MM.1S (cell line): ENCODE results near the gene NR2C2.

Source experiments
- EZH2 ChIP-seq: fragments of 300-600 bp; sonication (generic); optimal IDR thresholded peaks from 2 replicates; pipeline ENCODE3; 2017; ENCODE audit warnings: low read depth, mild to moderate bottlenecking, antibody characterized with exemption, low read length, mixed read lengths
- EZH2phosphoT487 ChIP-seq: fragments of 300-600 bp; sonication (generic); IDR thresholded peaks from 2 replicates; pipeline ENCODE4 v1.6.1; 2018; ENCODE audit warnings: antibody characterized with exemption, low read length
- TF ChIP-seq, protein P1 (sequence below): fragments of 300-600 bp; sonication (generic); IDR thresholded peaks from 2 replicates; pipeline ENCODE4 v1.5.1; 2016; ENCODE audit warnings: antibody characterized with exemption, low read length, mixed read lengths

DNA sequence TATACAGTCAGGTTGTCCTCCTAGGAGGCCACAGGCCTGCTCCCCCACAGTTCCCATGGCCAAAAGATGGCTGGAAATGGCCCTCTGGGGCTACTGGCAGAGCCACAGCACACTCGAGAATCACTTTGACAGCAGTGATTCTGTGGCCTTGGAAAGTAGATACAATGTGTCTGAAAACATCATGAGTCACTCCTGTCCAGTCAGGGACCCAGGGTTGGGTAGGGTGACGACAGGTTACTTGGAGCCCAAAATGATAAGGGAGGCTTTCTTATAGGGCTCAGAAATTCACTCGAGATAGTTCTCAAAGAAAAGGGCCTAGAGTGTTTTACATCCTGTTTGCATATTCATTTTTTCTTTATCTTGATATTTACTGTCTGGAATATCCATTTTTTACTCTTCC lies 93.5 kb downstream of the NR2C2 start:
- TF ChIP-seq, protein P1, sequence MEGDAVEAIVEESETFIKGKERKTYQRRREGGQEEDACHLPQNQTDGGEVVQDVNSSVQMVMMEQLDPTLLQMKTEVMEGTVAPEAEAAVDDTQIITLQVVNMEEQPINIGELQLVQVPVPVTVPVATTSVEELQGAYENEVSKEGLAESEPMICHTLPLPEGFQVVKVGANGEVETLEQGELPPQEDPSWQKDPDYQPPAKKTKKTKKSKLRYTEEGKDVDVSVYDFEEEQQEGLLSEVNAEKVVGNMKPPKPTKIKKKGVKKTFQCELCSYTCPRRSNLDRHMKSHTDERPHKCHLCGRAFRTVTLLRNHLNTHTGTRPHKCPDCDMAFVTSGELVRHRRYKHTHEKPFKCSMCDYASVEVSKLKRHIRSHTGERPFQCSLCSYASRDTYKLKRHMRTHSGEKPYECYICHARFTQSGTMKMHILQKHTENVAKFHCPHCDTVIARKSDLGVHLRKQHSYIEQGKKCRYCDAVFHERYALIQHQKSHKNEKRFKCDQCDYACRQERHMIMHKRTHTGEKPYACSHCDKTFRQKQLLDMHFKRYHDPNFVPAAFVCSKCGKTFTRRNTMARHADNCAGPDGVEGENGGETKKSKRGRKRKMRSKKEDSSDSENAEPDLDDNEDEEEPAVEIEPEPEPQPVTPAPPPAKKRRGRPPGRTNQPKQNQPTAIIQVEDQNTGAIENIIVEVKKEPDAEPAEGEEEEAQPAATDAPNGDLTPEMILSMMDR: no peak
- TF ChIP-seq EZH2 (no peak), EZH2phosphoT487 (no peak)
